ENCODE measurements around the gene NDRG2.

The NDRG2 gene

GRCh38 chr14:21054123-21054767 lies 29.4 kb upstream of the NDRG2 start:
- TF ChIP-seq CTCF (IDR thresholded peaks at IDR 0.05): no peak

GRCh38 chr14:21053184-21054122 lies 28.6 kb upstream of the NDRG2 start:
- no peak for TF ChIP-seq CTCF (IDR thresholded peaks at IDR 0.05)

- no peak for TF ChIP-seq CTCF (IDR thresholded peaks at IDR 0.05)
Measured at GRCh38 chr14:21050597-21050996, 25.7 kb upstream of the NDRG2 start.

- no peak for TF ChIP-seq CTCF (IDR thresholded peaks at IDR 0.05)
Measured at GRCh38 chr14:21049271-21049673, 24.4 kb upstream of the NDRG2 start.

- TF ChIP-seq CTCF (IDR thresholded peaks at IDR 0.05): no peak
Measured at GRCh38 chr14:21048638-21049037, 23.8 kb upstream of the NDRG2 start.

- TF ChIP-seq CTCF (IDR thresholded peaks at IDR 0.05): no peak
Measured at GRCh38 chr14:21047378-21047781, 22.5 kb upstream of the NDRG2 start.

GRCh38 chr14:21043974-21044618 lies 19.2 kb upstream of the NDRG2 start:
- no peak for TF ChIP-seq CTCF (IDR thresholded peaks at IDR 0.05)
